ENCODE data around the gene KCNG4.

DNA sequence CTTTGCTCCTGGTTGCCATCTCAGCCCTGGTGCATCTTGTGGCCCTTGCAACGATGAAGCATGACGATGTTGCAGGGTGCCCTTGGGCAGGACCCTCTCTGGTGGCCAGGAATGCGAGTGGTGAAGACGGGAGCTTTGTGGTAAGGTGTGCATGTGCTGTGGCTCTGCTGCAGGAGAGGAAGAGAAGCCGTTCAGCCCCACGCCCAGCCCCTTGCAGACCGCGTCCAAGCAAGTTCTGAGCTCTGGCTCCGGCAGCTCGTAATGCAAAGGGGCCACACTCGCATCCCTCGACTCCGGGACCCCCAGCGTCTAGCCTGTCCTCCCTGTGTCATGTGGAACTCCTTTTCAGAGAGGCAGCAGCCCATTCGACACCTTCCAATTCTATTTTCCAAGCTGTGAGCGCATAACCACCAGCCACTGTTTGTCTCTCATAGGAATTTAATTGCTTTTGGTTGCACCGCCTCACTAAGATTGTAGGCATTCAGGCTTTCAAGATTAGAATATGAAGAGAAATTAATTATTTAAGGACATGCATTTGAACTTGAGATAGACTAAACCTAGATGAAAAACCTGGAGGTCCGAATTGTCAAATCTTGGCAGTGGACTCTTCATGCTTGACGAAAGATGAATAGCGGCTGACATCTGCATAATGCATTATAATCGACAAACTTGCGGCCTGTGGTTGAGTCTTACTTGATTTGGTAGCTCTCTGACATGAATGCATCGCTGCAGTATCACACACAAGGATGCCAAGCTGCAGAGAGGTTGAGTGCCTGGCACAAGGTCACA lies 21.1 kb upstream of the KCNG4 start:
- TF ChIP-seq, protein P1, sequence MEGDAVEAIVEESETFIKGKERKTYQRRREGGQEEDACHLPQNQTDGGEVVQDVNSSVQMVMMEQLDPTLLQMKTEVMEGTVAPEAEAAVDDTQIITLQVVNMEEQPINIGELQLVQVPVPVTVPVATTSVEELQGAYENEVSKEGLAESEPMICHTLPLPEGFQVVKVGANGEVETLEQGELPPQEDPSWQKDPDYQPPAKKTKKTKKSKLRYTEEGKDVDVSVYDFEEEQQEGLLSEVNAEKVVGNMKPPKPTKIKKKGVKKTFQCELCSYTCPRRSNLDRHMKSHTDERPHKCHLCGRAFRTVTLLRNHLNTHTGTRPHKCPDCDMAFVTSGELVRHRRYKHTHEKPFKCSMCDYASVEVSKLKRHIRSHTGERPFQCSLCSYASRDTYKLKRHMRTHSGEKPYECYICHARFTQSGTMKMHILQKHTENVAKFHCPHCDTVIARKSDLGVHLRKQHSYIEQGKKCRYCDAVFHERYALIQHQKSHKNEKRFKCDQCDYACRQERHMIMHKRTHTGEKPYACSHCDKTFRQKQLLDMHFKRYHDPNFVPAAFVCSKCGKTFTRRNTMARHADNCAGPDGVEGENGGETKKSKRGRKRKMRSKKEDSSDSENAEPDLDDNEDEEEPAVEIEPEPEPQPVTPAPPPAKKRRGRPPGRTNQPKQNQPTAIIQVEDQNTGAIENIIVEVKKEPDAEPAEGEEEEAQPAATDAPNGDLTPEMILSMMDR (IDR thresholded peaks at IDR 0.05; ENCODE audit: control extremely low read depth in 1 of 3, insufficient read depth in 1 of 3, low read depth in 1 of 3, low read length in 3 of 3): no peak
- TF ChIP-seq EZH2 (IDR thresholded peaks at IDR 0.05; ENCODE audit: low read depth, low read length, severe bottlenecking) (no peak), JUN (IDR thresholded peaks at IDR 0.05; ENCODE audit: low read depth, low read length) (no peak), YY1 (IDR thresholded peaks at IDR 0.05; ENCODE audit: low read depth, low read length) (no peak), SP2 (IDR thresholded peaks at IDR 0.05; ENCODE audit: low read length) (no peak), CREB1 (IDR thresholded peaks at IDR 0.05) (no peak), POLR2AphosphoS5 (IDR thresholded peaks at IDR 0.05; ENCODE audit: low read depth, low read length) (no peak), EP300 (IDR thresholded peaks at IDR 0.05; ENCODE audit: borderline replicate concordance in 1 of 2, low read depth in 2 of 2, low read length in 2 of 2) (no peak), POLR2A (IDR thresholded peaks at IDR 0.05; ENCODE audit: control extremely low read depth in 1 of 2, low read depth in 2 of 2, low read length in 2 of 2) (no peak), TBP (IDR thresholded peaks at IDR 0.05; ENCODE audit: low read depth, low read length) (no peak), SP1 (IDR thresholded peaks at IDR 0.05; ENCODE audit: low read depth, low read length) (no peak), CHD1 (IDR thresholded peaks at IDR 0.05; ENCODE audit: low read depth, low read length) (no peak)

All from H1 (cell line).